Measurements from ENCODE around the gene HLA-DMA. TPM values are rescaled to one million over a fixed set of nuclear protein-coding genes. Genes with fewer than 3 reads are reported as not detected.

HLA-DMA gene
- total RNA-seq, 4 donors from 2014 or later = 28.8 to 85.2 (median 34.9) TPM

GRCh38 chr6:32991972-32992371 lies 39.1 kb upstream of the HLA-DMA start:
- no peaks in the 10 kb centered on the region for H3K36me3 ChIP-seq
- no peaks in the 10 kb centered on the region for H3K27me3 ChIP-seq
- H3K27ac ChIP-seq = no peak overlapping the region
- no peaks in the 10 kb centered on the region for H3K9me3 ChIP-seq
- TF ChIP-seq POLR2A (IDR thresholded peaks at IDR 0.05) = no peak
- TF ChIP-seq CTCF (IDR thresholded peaks at IDR 0.05) = no peak
- TF ChIP-seq EP300 (IDR thresholded peaks at IDR 0.05) = no peak
- H3K4me1 ChIP-seq = no peaks in the 10 kb centered on the region
- no peak for DNase-seq (ENCODE audit: low spot score in 2 of 2)
- 79 to 83% methylated on average over 4 of the region's 4 CpGs for WGBS, 2 donors
- H3K4me3 ChIP-seq = no peak overlapping the region

GRCh38 chr6:32989368-32989767 lies 36.5 kb upstream of the HLA-DMA start:
- Histone ChIP-seq H3K27me3 (no peaks in the 10 kb centered on the region), H3K9me3 (no peaks in the 10 kb centered on the region), H3K4me3 (no peak overlapping the region), H3K36me3 (no peaks in the 10 kb centered on the region), H3K4me1 (peaks cover 0 to 3% (median 0%) of the 10 kb centered on the region in 4 donors), H3K27ac (no peak overlapping the region)
- WGBS, 2 donors = 84 to 93% methylated on average over 1 of the region's 1 CpG
- TF ChIP-seq CTCF (IDR thresholded peaks at IDR 0.05) (no peak), POLR2A (IDR thresholded peaks at IDR 0.05) (no peak), EP300 (IDR thresholded peaks at IDR 0.05) (no peak)
- no peak for DNase-seq (ENCODE audit: low spot score in 2 of 2)

- Histone ChIP-seq H3K9me3 (no peaks in the 10 kb centered on the region), H3K4me3 (no peak overlapping the region), H3K27ac (no peak overlapping the region), H3K36me3 (peaks cover 5 to 23% (median 12%) of the 10 kb centered on the region in 3 donors), H3K27me3 (no peaks in the 10 kb centered on the region), H3K4me1 (peaks cover 0 to 34% (median 0%) of the 10 kb centered on the region in 4 donors)
- TF ChIP-seq POLR2A (IDR thresholded peaks at IDR 0.05) (no peak), CTCF (IDR thresholded peaks at IDR 0.05) (peak; percentile 83 to 93 (median 87)), EP300 (IDR thresholded peaks at IDR 0.05) (peak in 1 of 2 donors; percentile 27)
- peak; percentile 92 to 98 for DNase-seq (ENCODE audit: low spot score in 2 of 2)
- 12 to 13% methylated on average over 9 of the region's 9 CpGs for WGBS, 2 donors
Observed at GRCh38 chr6:32984622-32985389, 31.9 kb upstream of the HLA-DMA start.

- Histone ChIP-seq H3K27me3 (no peaks in the 10 kb centered on the region), H3K4me1 (peaks cover 0 to 40% (median 3%) of the 10 kb centered on the region in 4 donors), H3K4me3 (no peak overlapping the region), H3K27ac (no peak overlapping the region), H3K36me3 (peaks cover 5 to 30% (median 19%) of the 10 kb centered on the region in 3 donors), H3K9me3 (no peaks in the 10 kb centered on the region)
- TF ChIP-seq EP300 (IDR thresholded peaks at IDR 0.05) = no peak
- TF ChIP-seq POLR2A (IDR thresholded peaks at IDR 0.05) = no peak
- TF ChIP-seq CTCF (IDR thresholded peaks at IDR 0.05) = no peak
- 39 to 48% methylated on average over 3 of the region's 3 CpGs for WGBS, 2 donors
- DNase-seq (ENCODE audit: low spot score in 2 of 2) = no peak
Observed at GRCh38 chr6:32983964-32984621, 31.2 kb upstream of the HLA-DMA start.

GRCh38 chr6:32983493-32983848 lies 30.6 kb upstream of the HLA-DMA start:
- WGBS, 2 donors = 57 to 67% methylated on average over 1 of the region's 1 CpG
- no peaks in the 10 kb centered on the region for H3K9me3 ChIP-seq
- H3K27ac ChIP-seq = no peak overlapping the region
- H3K4me1 ChIP-seq = peaks cover 0 to 42% (median 5%) of the 10 kb centered on the region in 4 donors
- peaks cover 5 to 37% (median 20%) of the 10 kb centered on the region in 3 donors for H3K36me3 ChIP-seq
- TF ChIP-seq CTCF (IDR thresholded peaks at IDR 0.05) (no peak), POLR2A (IDR thresholded peaks at IDR 0.05) (no peak), EP300 (IDR thresholded peaks at IDR 0.05) (no peak)
- H3K4me3 ChIP-seq = no peak overlapping the region
- no peaks in the 10 kb centered on the region for H3K27me3 ChIP-seq
- DNase-seq (ENCODE audit: low spot score in 2 of 2) = no peak
